ENCODE measurements around the gene ALDOA. TPM values are rescaled to one million over a fixed set of nuclear protein-coding genes. Genes with fewer than 3 reads are reported as not detected.
"Not testable (repeated sequence)": the region's sequence is repeated elsewhere in the genome, so short reads cannot be mapped to it uniquely, and the experiment has no call there.

ALDOA gene
- total RNA-seq, 2 donors from 2014 or later, result 1,322 to 2,822 TPM

- DNase-seq (ENCODE audit: low spot score in 2 of 2), result no peak
- ATAC-seq, result no peak
- no peak overlapping the region for H3K27ac Mint-ChIP-seq
- H3K9me3 Mint-ChIP-seq, result no peaks in the 10 kb centered on the region
- H3K36me3 Mint-ChIP-seq, result no peaks in the 10 kb centered on the region
Observed at GRCh38 chr16:30031477-30031918, 34.1 kb upstream of the ALDOA start.

- peak in 1 of 2 donors; percentile 71 for DNase-seq (ENCODE audit: low spot score in 2 of 2)
- no peaks in the 10 kb centered on the region for H3K9me3 Mint-ChIP-seq
- no peak overlapping the region for H3K27ac Mint-ChIP-seq
- no peaks in the 10 kb centered on the region for H3K36me3 Mint-ChIP-seq
- ATAC-seq, result peak; percentile 63 to 69
Observed at GRCh38 chr16:30032083-30032819, 33.3 kb upstream of the ALDOA start.

- DNase-seq (ENCODE audit: low spot score in 2 of 2) (no peak), ATAC-seq (peak; percentile 39 to 50)
- H3K27ac Mint-ChIP-seq, result no peak overlapping the region
- H3K36me3 Mint-ChIP-seq, result no peaks in the 10 kb centered on the region
- H3K9me3 Mint-ChIP-seq, result no peaks in the 10 kb centered on the region
Observed at GRCh38 chr16:30033270-30033669, 32.3 kb upstream of the ALDOA start.

GRCh38 chr16:30040221-30040620 lies 25.3 kb upstream of the ALDOA start:
- Mint-ChIP-seq H3K27ac (no peak overlapping the region), H3K9me3 (no peaks in the 10 kb centered on the region), H3K36me3 (no peaks in the 10 kb centered on the region)
- ATAC-seq, result no peak
- DNase-seq (ENCODE audit: low spot score in 2 of 2), result no peak

- not testable (repeated sequence) for H3K36me3 Mint-ChIP-seq; H3K27ac Mint-ChIP-seq; DNase-seq (ENCODE audit: low spot score in 2 of 2); ATAC-seq; H3K9me3 Mint-ChIP-seq
Observed at GRCh38 chr16:30040690-30041089, 24.9 kb upstream of the ALDOA start.

GRCh38 chr16:30041841-30042240 lies 23.7 kb upstream of the ALDOA start:
- DNase-seq (ENCODE audit: low spot score in 2 of 2) (no peak), ATAC-seq (no peak)
- no peaks in the 10 kb centered on the region for H3K9me3 Mint-ChIP-seq
- no peaks in the 10 kb centered on the region for H3K36me3 Mint-ChIP-seq
- no peak overlapping the region for H3K27ac Mint-ChIP-seq

GRCh38 chr16:30046178-30046577 lies 19.4 kb upstream of the ALDOA start:
- DNase-seq (ENCODE audit: low spot score in 2 of 2), result no peak
- ATAC-seq, result no peak
- Mint-ChIP-seq H3K36me3 (no peaks in the 10 kb centered on the region), H3K9me3 (no peaks in the 10 kb centered on the region), H3K27ac (no peak overlapping the region)

GRCh38 chr16:30046588-30046987 lies 19.0 kb upstream of the ALDOA start:
- ATAC-seq (no peak), DNase-seq (ENCODE audit: low spot score in 2 of 2) (no peak)
- Mint-ChIP-seq H3K36me3 (peaks cover 0 to 3% of the 10 kb centered on the region in 2 donors), H3K27ac (no peak overlapping the region), H3K9me3 (no peaks in the 10 kb centered on the region)

- H3K27ac Mint-ChIP-seq, result no peak overlapping the region
- no peak for DNase-seq (ENCODE audit: low spot score in 2 of 2)
Observed at GRCh38 chr16:30049871-30050270, 15.7 kb upstream of the ALDOA start.

GRCh38 chr16:30051518-30051917 lies 14.0 kb upstream of the ALDOA start:
- DNase-seq (ENCODE audit: low spot score in 2 of 2) (no peak), ATAC-seq (no peak)
- H3K27ac Mint-ChIP-seq, result peak overlapping the region in 1 of 2 donors; percentile 78
- H3K36me3 Mint-ChIP-seq, result peaks cover 0 to 5% of the 10 kb centered on the region in 2 donors
- no peaks in the 10 kb centered on the region for H3K9me3 Mint-ChIP-seq

More at GRCh38 chr16:30049871-30050270, 15.7 kb upstream of the ALDOA start:
- Mint-ChIP-seq H3K9me3 (no peaks in the 10 kb centered on the region), H3K36me3 (peaks cover 0 to 5% of the 10 kb centered on the region in 2 donors)
- no peak for ATAC-seq

GRCh38 chr16:30052671-30053372 lies 12.7 kb upstream of the ALDOA start:
- peaks cover 0 to 5% of the 10 kb centered on the region in 2 donors for H3K36me3 Mint-ChIP-seq
- H3K27ac Mint-ChIP-seq, result peak overlapping the region; percentile 78 to 94
- H3K9me3 Mint-ChIP-seq, result no peaks in the 10 kb centered on the region
- peak; percentile 86 to 92 for ATAC-seq
- DNase-seq (ENCODE audit: low spot score in 2 of 2), result peak; percentile 96

- Mint-ChIP-seq H3K27ac (peak overlapping the region; percentile 56 to 78), H3K9me3 (no peaks in the 10 kb centered on the region), H3K36me3 (peaks cover 0 to 5% of the 10 kb centered on the region in 2 donors)
- ATAC-seq (peak; percentile 19 to 38), DNase-seq (ENCODE audit: low spot score in 2 of 2) (no peak)
Observed at GRCh38 chr16:30053376-30054015, 12.1 kb upstream of the ALDOA start.

- Mint-ChIP-seq H3K36me3 (peaks cover 0 to 5% of the 10 kb centered on the region in 2 donors), H3K9me3 (no peaks in the 10 kb centered on the region), H3K27ac (no peak overlapping the region)
- ATAC-seq (no peak), DNase-seq (ENCODE audit: low spot score in 2 of 2) (no peak)
Observed at GRCh38 chr16:30054451-30054850, 11.1 kb upstream of the ALDOA start.

- Mint-ChIP-seq H3K27ac (no peak overlapping the region), H3K36me3 (peaks cover 0 to 5% of the 10 kb centered on the region in 2 donors), H3K9me3 (no peaks in the 10 kb centered on the region)
- peak; percentile 62 to 81 for ATAC-seq
- peak; percentile 63 to 76 for DNase-seq (ENCODE audit: low spot score in 2 of 2)
Observed at GRCh38 chr16:30054959-30055553, 10.5 kb upstream of the ALDOA start.

GRCh38 chr16:30060346-30060745 lies 5.2 kb upstream of the ALDOA start:
- Mint-ChIP-seq H3K9me3 (no peaks in the 10 kb centered on the region), H3K36me3 (peaks cover 12 to 15% of the 10 kb centered on the region in 2 donors), H3K27ac (no peak overlapping the region)
- DNase-seq (ENCODE audit: low spot score in 2 of 2), result no peak
- ATAC-seq, result no peak

- no peaks in the 10 kb centered on the region for H3K9me3 Mint-ChIP-seq
- DNase-seq (ENCODE audit: low spot score in 2 of 2) (no peak), ATAC-seq (no peak)
- peaks cover 18% of the 10 kb centered on the region in 2 donors for H3K36me3 Mint-ChIP-seq
- no peak overlapping the region for H3K27ac Mint-ChIP-seq
Observed at GRCh38 chr16:30060836-30061554, 4.6 kb upstream of the ALDOA start.

Measured in activated naive CD4-positive, alpha-beta T cell treated with anti-CD3 and anti-CD28 coated beads, Interleukin-2, amount 50 U/mL, for 72 hours (primary cell).